Measurements from ENCODE around the gene ERFE. TPM values are rescaled to one million over a fixed set of nuclear protein-coding genes. Genes with fewer than 3 reads are reported as not detected.

Gene ERFE
- polyA plus RNA-seq, 1 donor from 2014 or later = not detected

DNA sequence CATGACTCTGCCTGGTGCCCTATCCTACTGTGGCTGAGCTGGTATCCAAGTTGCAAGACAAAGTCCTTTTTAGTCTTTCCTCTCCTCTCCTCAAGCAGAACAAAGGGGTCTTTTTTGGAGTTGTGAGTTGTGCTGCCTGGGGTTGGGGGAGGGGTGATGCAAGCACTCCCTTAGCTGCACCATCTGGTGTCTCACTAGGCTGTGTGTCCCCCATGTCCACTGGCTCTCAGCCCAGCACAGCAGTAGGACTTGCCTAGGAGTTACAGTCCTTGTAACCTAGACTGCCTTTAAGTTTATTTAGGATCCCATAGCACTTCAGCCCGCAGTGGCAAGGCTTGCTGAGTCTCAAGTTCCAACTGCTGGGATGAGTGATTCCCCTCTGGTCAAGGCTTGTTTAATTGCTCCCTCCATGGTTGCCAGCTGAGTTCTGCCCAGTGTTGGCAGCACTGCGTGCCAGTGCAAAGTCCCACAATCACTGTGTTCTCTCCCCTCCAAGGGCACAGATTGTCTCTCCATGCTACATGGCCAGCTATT, 57.9 kb downstream of the ERFE start:
- Histone ChIP-seq H3F3A (ENCODE audit: insufficient read depth, low read length, poor library complexity, severe bottlenecking) (no peaks in the 10 kb centered on the region), H3K27ac (ENCODE audit: low read length) (no peak overlapping the region), H3K36me3 (ENCODE audit: insufficient read depth, low read length) (no peaks in the 10 kb centered on the region), H3K4me2 (ENCODE audit: low read length) (no peak overlapping the region), H4K20me1 (ENCODE audit: insufficient read depth) (no peaks in the 10 kb centered on the region), H3K9me3 (ENCODE audit: low read length) (no peaks in the 10 kb centered on the region), H2AFZ (ENCODE audit: low read depth, low read length) (no peak overlapping the region), H3K4me3 (ENCODE audit: low read length) (no peak overlapping the region), H3K9me2 (ENCODE audit: insufficient read depth, low read length) (no peaks in the 10 kb centered on the region), H3K79me2 (replicated peaks; ENCODE audit: insufficient read depth, low read length) (no peaks in the 10 kb centered on the region), H3K9ac (ENCODE audit: low read length) (no peak overlapping the region), H3K27me3 (ENCODE audit: insufficient read depth, low read depth, low read length) (no peaks in the 10 kb centered on the region)
- TF ChIP-seq RAD21 (conservative IDR thresholded peaks at IDR 0.05) = no peak
- no peak for TF ChIP-seq POLR2AphosphoS5 (IDR thresholded peaks at IDR 0.05)

Other genes with a start within 250 kb of the ERFE start
- 65.7 and 94.1 TPM in 2 replicates for gene UBE2F, start 192.0 kb upstream of the ERFE start, polyA plus RNA-seq
- gene SCLY, start 98.0 kb upstream of the ERFE start, polyA plus RNA-seq = 15.9 and 16.4 TPM in 2 replicates
- 0.14 and 0.69 TPM in 2 replicates for gene ESPNL, start 58.6 kb upstream of the ERFE start, polyA plus RNA-seq
- not detected in 2 replicates for gene KLHL30, start 20.3 kb upstream of the ERFE start, polyA plus RNA-seq
- gene ILKAP, start 44.7 kb downstream of the ERFE start, polyA plus RNA-seq = 78.5 and 82.6 TPM in 2 replicates
- gene HES6, start 81.1 kb downstream of the ERFE start, polyA plus RNA-seq = 236 and 237 TPM in 2 replicates
- 2.6 and 3.2 TPM in 2 replicates for gene PER2, start 129.6 kb downstream of the ERFE start, polyA plus RNA-seq
- 11.9 and 12.5 TPM in 2 replicates for gene TRAF3IP1, start 161.5 kb downstream of the ERFE start, polyA plus RNA-seq

Data from neural cell (in vitro differentiated cells).